ENCODE data around the gene SNRPA. TPM values are rescaled to one million over a fixed set of nuclear protein-coding genes. Genes with fewer than 3 reads are reported as not detected.
A peak's percentile ranks its signal among the peaks of the same experiment; 100 is the strongest.

Gene SNRPA
- total RNA-seq, 2 donors from 2014 or later: 18.7 to 42.2 TPM

DNA sequence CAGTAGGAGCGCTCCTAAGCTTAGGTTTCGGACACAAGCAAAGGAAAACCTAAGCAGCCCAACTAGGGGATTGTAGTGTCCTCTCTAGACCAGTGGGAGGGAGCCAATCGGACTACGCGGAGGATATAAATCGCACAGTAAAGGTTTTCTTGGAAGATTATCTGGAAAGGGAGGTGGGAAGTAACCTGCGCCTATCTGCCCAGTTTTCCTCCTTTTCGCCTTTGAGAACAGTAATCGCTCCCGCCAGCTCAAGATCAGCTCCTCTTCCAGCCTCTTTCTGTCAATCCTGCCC, 26.6 kb downstream of the SNRPA start:
- Histone ChIP-seq H3K27ac (peak overlapping the region; percentile 92 to 100 (median 98)), H3K4me1 (peaks cover 16% of the 10 kb centered on the region), H3K36me3 (replicated peaks in 1 of 2; ENCODE audit: insufficient read depth in 1 of 2, low read depth in 2 of 2) (no peaks in the 10 kb centered on the region), H3K9me3 (no peaks in the 10 kb centered on the region), H3K4me3 (peak overlapping the region; percentile 34 to 56), H3K27me3 (no peaks in the 10 kb centered on the region)
- DNase-seq (no peak), ATAC-seq (no peak)
- WGBS, 2 donors: 0 to 1% methylated on average over 10 of the region's 10 CpGs
- TF ChIP-seq POLR2A (IDR thresholded peaks at IDR 0.05): no peak
- no peak for TF ChIP-seq CTCF (IDR thresholded peaks at IDR 0.05)
- intact Hi-C loops (cut with DNase I): no loop called here

DNA sequence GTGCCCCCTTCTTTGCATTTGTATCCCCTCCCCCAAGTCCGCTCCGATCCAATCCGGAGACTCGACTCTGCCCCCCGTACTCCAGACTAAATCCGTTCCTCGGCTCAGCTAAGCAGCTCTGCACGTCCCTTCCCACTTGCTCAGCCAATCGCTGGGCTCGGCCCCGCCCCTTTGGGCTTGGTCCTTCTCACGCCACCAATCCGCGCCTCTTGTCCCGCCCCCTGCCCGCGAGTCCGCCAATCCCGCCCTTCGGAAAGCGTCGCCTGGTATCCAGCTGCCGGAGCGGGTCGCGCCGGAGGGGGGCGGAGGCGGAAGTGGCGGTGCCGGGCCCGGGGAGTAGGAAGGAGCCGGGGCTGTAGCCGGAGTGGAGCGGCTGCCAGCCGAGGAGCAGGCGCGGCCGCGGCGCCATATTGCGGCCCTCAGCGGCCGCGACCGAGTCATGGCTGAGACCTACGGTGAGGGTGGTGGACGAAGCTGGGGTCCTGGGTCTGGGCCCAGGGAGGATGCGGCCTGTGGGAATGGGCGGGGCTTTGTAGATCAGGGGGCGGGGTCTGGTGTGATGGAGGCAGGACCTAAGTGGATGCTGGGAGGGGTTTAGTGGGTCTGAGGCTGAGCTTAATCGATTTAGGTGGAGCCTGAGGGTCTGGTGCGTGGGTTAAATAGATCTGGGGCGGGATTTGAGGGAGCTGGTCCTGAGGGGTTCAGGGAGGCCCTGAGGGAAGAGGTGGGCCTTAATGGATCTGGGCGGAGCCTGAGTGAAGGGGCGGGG, 27.1 kb downstream of the SNRPA start, which contains the start of gene RAB4B:
RAB4B (plus strand) TSS at position 311 of the 769 bp plus-strand sequence; CDS start at position 440, 129 bp downstream.
- DNase-seq (peak; percentile 100), ATAC-seq (peak; percentile 93)
- H3K4me3 ChIP-seq: peak within 1 kb of the TSS; percentile 64 to 86
- peak in 3 of 7 experiments; percentile 8 to 24 (median 23) for TF ChIP-seq CTCF (IDR thresholded peaks at IDR 0.05)
- TF ChIP-seq POLR2A (IDR thresholded peaks at IDR 0.05): peak; percentile 72 to 88 (median 84)
- H3K4me1 ChIP-seq: peaks cover 16% of the 10 kb centered on the region
- H3K27ac ChIP-seq: peak within 1 kb of the TSS; percentile 92 to 100 (median 98)
- no peaks in the 10 kb centered on the region for H3K36me3 ChIP-seq (replicated peaks in 1 of 2; ENCODE audit: insufficient read depth in 1 of 2, low read depth in 2 of 2)
- H3K27me3 ChIP-seq: no peaks in the 10 kb centered on the region
- 0 to 1% methylated on average over 33 to 56 of the region's 56 CpGs for WGBS, 2 donors
- H3K9me3 ChIP-seq: no peaks in the 10 kb centered on the region
- intact Hi-C loops (cut with DNase I): no loop called here

DNA sequence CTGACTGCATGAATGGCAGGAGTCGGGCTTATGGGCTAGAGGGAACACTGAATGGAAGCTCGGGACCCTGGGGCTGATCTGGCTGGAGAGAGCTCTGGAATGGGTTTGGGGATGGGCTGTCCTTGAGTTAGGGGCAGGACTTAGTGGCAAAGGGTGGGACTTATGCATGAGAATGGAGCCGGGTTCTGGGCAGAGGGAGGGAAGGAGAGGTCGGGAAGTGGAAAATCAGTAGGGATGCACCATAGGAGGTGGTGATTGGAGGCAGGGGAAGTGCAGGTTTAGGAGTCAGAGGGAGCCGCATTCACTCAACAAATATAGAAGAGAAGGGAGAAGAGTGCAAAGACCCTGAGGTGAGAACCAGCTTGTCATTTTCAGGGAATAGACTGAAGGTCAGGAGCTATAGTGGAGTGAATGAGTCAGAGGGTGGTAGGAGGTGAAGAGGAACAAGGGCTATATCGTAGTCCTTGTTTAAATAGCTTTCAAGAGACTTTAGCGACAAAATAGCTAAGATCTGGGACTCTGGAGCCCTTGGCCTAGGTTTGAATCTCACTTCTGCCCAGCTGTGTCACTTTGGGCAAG, 27.8 kb downstream of the SNRPA start:
- Histone ChIP-seq H3K27ac (peak overlapping the region; percentile 92 to 100 (median 98)), H3K27me3 (no peaks in the 10 kb centered on the region), H3K4me3 (peak overlapping the region; percentile 64 to 86), H3K36me3 (replicated peaks in 1 of 2; ENCODE audit: insufficient read depth in 1 of 2, low read depth in 2 of 2) (no peaks in the 10 kb centered on the region), H3K9me3 (no peaks in the 10 kb centered on the region), H3K4me1 (peaks cover 16% of the 10 kb centered on the region)
- TF ChIP-seq POLR2A (IDR thresholded peaks at IDR 0.05): no peak
- TF ChIP-seq CTCF (IDR thresholded peaks at IDR 0.05): no peak
- DNase-seq: no peak
- no peak for ATAC-seq
- 11 to 20% methylated on average over 7 of the region's 7 CpGs for WGBS, 2 donors
- intact Hi-C loops (cut with DNase I): no loop called here

DNA sequence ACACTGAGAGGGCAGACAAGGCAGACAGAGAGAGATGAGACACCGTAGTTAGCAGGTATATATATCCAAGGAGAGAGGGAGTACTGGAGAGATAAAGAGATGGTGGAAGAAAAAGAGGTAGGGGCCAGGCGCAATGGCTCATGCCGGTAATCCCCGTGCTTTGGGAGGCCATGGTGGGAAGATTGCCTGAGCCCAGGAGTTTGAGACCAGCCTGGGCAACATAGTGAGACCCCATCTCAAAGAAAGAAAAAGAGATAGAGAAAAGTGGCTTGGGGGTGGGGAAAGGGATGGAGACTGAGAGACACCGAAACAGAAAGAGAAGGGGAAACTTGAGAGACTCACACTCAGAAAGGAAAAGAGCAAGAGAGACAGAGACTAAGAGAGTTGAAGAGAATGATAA, 29.6 kb downstream of the SNRPA start:
- TF ChIP-seq CTCF (IDR thresholded peaks at IDR 0.05) (no peak), POLR2A (IDR thresholded peaks at IDR 0.05) (no peak)
- Histone ChIP-seq H3K4me1 (peaks cover 16% of the 10 kb centered on the region), H3K9me3 (no peaks in the 10 kb centered on the region), H3K4me3 (no peak overlapping the region), H3K36me3 (replicated peaks in 1 of 2; ENCODE audit: insufficient read depth in 1 of 2, low read depth in 2 of 2) (no peaks in the 10 kb centered on the region), H3K27ac (no peak overlapping the region), H3K27me3 (no peaks in the 10 kb centered on the region)
- DNase-seq (no peak), ATAC-seq (no peak)
- intact Hi-C loops (cut with DNase I): no loop called here
- 91 to 94% methylated on average over 5 of the region's 5 CpGs for WGBS, 2 donors

All from body of pancreas (tissue), 4 donors.